SW480 (cell line): ENCODE data around the gene NAGS.
"Not testable (repeated sequence)": the region's sequence is repeated elsewhere in the genome, so short reads cannot be mapped to it uniquely, and the experiment has no call there.

ENCODE experiments used
- DNase-seq: peaks from one replicate; pipeline ENCODE4 v3.0.0-alpha.2; 2016; ENCODE audit warnings: low spot score

Gene NAGS

GRCh38 chr17:44004077-44004760 lies at the start of gene NAGS:
Gene NAGS (plus strand): TSS chr17:44004622. CDS start chr17:44004664, 42 bp downstream.
- peak; percentile 76 for DNase-seq

- DNase-seq, result no peak
Measured at GRCh38 chr17:43956222-43956621, 48.2 kb upstream of the NAGS start.

GRCh38 chr17:43958748-43959352 lies 45.6 kb upstream of the NAGS start:
- no peak for DNase-seq

GRCh38 chr17:43961292-43961691 lies 43.1 kb upstream of the NAGS start:
- not testable (repeated sequence) for DNase-seq

- no peak for DNase-seq
Measured at GRCh38 chr17:43961954-43962353, 42.5 kb upstream of the NAGS start.

GRCh38 chr17:43962479-43962878 lies 41.9 kb upstream of the NAGS start:
- no peak for DNase-seq

GRCh38 chr17:43966276-43966675 lies 38.1 kb upstream of the NAGS start:
- DNase-seq, result no peak

GRCh38 chr17:43967251-43967875 lies 37.1 kb upstream of the NAGS start:
- no peak for DNase-seq

GRCh38 chr17:43970366-43970765 lies 34.1 kb upstream of the NAGS start:
- DNase-seq, result no peak

GRCh38 chr17:43971436-43971835 lies 33.0 kb upstream of the NAGS start:
- not testable (repeated sequence) for DNase-seq

GRCh38 chr17:43972444-43973212 lies 31.8 kb upstream of the NAGS start:
- DNase-seq, result not testable (repeated sequence)

GRCh38 chr17:43974382-43975266 lies 29.8 kb upstream of the NAGS start:
- no peak for DNase-seq

- no peak for DNase-seq
Measured at GRCh38 chr17:43975898-43976297, 28.5 kb upstream of the NAGS start.

- DNase-seq, result no peak
Measured at GRCh38 chr17:43976963-43977837, 27.2 kb upstream of the NAGS start.

- DNase-seq, result no peak
Measured at GRCh38 chr17:43978078-43978477, 26.3 kb upstream of the NAGS start.

- no peak for DNase-seq
Measured at GRCh38 chr17:43979011-43979410, 25.4 kb upstream of the NAGS start.

- no peak for DNase-seq
Measured at GRCh38 chr17:43979671-43980070, 24.8 kb upstream of the NAGS start.

GRCh38 chr17:43982171-43982570 lies 22.3 kb upstream of the NAGS start:
- DNase-seq, result no peak

- no peak for DNase-seq
Measured at GRCh38 chr17:43983196-43983514, 21.3 kb upstream of the NAGS start.

- no peak for DNase-seq
Measured at GRCh38 chr17:43983515-43984411, 20.7 kb upstream of the NAGS start.
